HG03469 (cell line): ENCODE results near the gene USP32.
"Not testable (repeated sequence)": the region's sequence is repeated elsewhere in the genome, so short reads cannot be mapped to it uniquely, and the experiment has no call there.

Experiments
- ATAC-seq: cut with Tn5 transposase; IDR thresholded peaks from one replicate; pipeline ENCODE4 v1.9.1; 2021; ENCODE audit warnings: mild to moderate bottlenecking, moderate library complexity, moderate number of reproducible peaks; ENCODE audit not compliant: unreplicated experiment

The USP32 gene

GRCh38 chr17:60342492-60342891 lies 49.4 kb downstream of the USP32 start:
- ATAC-seq, result not testable (repeated sequence)

DNA sequence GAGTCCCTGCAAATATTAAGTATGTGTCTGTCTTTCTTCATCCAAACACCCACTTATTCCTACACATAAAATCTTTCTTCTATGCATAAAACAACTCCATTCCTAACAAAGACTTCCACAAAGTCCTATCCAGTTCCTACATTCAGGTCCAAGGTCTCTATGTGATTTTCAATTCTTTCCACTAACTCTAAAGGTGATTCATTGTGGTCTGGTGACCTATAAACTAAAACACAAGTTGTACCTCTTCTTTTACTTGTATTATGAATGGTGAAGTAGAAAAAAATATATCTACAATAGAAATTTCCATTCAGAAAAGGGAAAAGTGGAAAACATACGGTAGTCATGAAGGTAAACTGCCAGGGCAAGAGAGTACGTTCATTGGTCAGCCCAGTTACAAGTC lies 56.6 kb downstream of the USP32 start:
- no peak for ATAC-seq

DNA sequence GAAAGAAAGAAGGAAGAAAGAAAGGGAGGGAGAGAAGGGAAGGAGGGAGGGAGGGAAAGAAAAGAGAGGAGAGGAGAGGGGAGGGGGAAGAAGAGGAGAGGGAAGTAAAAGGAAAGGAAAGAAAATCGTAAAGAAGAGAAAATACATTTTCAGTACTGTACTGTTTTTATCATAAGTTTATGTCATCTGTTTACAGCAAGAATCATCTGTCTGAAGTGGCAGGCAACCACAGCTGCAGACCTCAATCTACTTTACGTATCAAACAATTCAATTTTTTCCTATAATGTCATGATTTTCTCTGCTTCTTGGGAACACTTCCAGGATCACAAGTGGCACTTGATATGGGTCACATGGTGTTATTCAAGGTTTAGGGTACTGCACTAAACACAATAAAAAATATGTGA lies 58.3 kb downstream of the USP32 start:
- ATAC-seq, result no peak

DNA sequence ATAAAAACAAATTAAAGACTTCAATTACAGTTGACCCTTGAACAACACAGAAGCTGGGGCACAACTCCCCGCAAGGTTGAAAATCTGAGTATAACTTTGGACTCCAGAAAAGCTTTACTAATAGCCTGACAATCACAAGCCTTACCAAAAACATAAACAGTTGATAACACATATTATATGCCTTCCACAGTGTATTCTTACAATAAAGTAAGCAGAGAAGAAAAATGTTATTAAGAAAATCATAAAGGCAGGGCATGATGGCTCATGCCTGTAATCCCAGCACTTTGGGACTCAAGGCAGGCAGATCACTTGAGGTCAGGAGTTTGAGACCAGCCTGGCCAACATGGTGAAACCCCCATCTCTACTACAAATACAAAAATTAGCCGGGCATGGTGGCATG lies 58.9 kb downstream of the USP32 start:
- not testable (repeated sequence) for ATAC-seq

GRCh38 chr17:60332574-60332973 lies 59.4 kb downstream of the USP32 start:
- no peak for ATAC-seq

- no peak for ATAC-seq
Observed at GRCh38 chr17:60330731-60331130, 61.2 kb downstream of the USP32 start.

DNA sequence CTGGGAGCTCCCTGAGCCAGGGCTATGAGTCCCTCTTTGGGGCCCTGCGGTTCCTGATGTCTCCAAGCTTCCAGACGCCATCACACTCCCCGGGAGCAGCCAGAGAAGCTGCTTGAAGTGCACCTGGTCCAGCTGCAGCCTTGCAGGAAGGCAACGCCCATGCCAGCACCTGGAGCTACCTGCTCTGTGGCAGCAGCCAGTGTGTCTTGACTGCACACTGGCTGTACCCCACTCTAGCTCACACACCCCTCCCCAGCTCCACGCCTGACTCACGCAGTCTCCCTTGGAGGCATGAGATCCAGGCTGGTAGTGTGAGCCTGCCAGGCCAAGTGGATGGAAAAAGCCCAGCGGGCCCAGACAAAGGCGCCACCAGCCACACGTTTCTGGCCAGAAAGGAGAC lies 63.3 kb downstream of the USP32 start:
- ATAC-seq, result no peak

- no peak for ATAC-seq
Observed at GRCh38 chr17:60327901-60328273, 64.0 kb downstream of the USP32 start.

DNA sequence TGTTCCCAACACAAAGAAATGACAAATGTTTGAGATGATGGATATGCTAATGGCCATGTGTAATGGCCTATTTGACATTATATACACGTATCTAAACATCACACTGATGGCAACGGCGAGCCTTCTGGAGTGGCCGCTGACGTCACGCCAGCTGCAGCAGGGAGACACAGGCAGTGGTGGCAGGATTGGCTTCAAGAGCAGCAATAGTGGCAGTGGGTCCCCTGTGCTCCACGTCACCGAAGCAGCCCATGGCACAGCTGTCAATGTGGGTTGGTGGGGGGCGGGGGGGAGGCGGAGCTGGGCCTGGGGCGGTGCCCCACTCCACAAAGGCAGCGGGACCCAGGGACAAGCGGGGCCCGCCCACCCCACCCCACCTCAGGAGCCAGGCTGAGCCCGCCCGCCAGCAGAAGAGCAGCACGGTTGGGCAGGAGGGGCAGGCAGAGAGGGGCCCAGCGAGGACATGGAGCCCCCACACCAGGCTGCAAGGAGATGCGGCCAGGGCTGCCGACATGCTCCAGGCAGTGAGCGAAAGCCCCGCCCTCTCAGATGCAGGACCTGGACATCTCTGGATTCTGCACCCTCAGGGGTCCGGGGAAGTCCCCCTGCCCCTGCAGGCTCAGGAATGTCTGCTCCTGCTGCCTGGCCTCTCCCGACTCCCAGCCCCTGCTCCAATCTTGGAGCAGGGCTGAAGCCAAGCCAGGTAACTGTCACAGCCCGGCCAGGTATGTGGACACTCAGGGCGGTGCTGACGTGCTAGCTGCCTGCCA lies 64.6 kb downstream of the USP32 start:
- ATAC-seq, result no peak

DNA sequence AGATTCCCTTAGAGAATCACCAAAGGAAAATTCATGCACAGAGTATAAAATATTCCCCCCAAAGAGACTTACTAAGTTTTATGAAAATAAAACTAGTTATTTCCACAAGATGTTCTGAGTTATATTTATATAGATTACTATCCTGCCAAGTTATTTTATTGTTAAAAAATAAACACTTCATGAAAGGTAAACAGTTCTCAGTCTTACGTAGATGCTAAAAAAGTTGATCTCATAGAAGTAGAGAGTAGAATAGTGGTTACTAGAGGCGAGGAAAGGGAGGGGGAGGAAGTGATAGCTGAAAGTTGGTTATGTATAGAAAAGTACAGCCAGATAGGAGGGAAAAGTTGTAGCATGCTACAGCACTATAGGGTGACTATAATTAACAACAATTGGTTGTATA lies 65.2 kb downstream of the USP32 start:
- no peak for ATAC-seq

- ATAC-seq, result no peak
Observed at GRCh38 chr17:60325730-60326524, 66.0 kb downstream of the USP32 start.

GRCh38 chr17:60323754-60324153 lies 68.2 kb downstream of the USP32 start:
- no peak for ATAC-seq

- no peak for ATAC-seq
Observed at GRCh38 chr17:60322056-60322387, 69.9 kb downstream of the USP32 start.

- no peak for ATAC-seq
Observed at GRCh38 chr17:60321336-60322055, 70.4 kb downstream of the USP32 start.

- no peak for ATAC-seq
Observed at GRCh38 chr17:60318830-60319229, 73.1 kb downstream of the USP32 start.

DNA sequence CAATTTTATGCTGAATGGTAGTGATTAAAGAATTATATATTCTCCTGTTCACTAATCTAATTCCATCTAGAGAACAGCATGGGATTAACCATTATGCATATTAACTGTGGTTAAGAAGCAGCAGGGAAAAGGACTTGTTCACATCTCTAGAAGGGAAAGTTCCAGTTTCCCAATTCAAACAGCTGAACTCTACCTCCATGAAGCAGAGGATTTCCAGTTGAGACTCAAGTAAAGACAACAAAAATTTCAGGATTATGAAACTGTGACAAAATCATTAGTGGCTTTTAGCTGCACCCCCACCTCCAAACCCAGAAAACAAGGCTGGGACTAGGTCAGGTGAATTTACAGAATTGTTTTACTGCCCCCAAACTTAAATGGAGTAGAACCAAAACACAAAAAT lies 73.6 kb downstream of the USP32 start:
- no peak for ATAC-seq

GRCh38 chr17:60315650-60316049 lies 76.3 kb downstream of the USP32 start:
- ATAC-seq, result no peak

- not testable (repeated sequence) for ATAC-seq
Observed at GRCh38 chr17:60314900-60315299, 77.0 kb downstream of the USP32 start.

DNA sequence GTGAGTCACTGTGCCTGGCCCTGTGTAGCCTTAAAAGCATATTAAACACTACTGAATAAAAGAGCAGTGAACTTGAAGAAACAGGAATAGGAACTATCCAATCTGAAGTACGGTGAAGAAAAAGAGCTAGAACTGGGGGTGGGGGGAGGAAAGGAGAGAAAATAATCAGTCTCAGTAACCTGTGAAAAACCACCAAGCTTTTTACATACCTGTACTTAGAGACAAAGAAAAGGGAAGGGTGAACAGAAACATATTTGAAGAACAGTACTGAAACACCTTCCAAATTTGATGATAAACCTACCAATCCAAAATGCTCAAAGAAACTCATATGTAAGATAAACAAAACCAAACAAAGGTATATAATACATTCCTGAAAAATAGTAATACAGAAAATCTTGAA lies 77.5 kb downstream of the USP32 start:
- no peak for ATAC-seq

- ATAC-seq, result no peak
Observed at GRCh38 chr17:60311936-60312335, 80.0 kb downstream of the USP32 start.

- ATAC-seq, result no peak
Observed at GRCh38 chr17:60311186-60311585, 80.7 kb downstream of the USP32 start.

DNA sequence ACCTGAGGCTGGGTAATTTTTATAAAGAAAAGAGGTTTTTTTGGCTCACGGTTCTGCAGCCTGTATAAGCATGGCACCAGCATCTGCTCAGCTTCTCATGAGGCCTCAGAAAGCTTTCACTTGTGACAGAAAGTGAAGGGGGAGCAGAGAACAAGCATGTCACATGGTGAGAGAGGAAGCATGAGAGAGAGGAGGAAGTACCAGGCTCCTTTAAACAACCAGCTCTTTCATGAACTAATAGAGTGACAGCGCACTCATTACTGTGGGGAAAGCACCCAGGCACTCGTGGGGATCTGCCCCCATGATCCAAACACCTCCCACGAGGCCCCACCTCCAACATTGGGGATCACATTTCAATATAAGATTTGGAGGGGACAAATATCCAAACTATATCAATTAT lies 86.8 kb downstream of the USP32 start:
- no peak for ATAC-seq
